Upper lobe of right lung (tissue), 1 donor: ENCODE measurements around the gene MYH10. TPM values are rescaled to one million over a fixed set of nuclear protein-coding genes. Genes with fewer than 3 reads are reported as not detected.

Experiments used
- ATAC-seq: fragments of 200-7000 bp; cut with Tn5 transposase; one replicate; pipeline ENCODE4 v1.9.1; 2020; ENCODE audit warnings: mild to moderate bottlenecking, moderate library complexity
- DNase-seq: peaks from one replicate; pipeline ENCODE4 v3.0.0-alpha.2; 2020
- H3K27ac ChIP-seq: fragments of 200-600 bp; one replicate; pipeline ENCODE4 v1.8.0; 2022
- H3K27me3 ChIP-seq: fragments of 200-600 bp; one replicate; pipeline ENCODE4 v1.8.0; 2022; ENCODE audit warnings: mild to moderate bottlenecking
- H3K36me3 ChIP-seq: fragments of 200-600 bp; one replicate; pipeline ENCODE4 v1.8.0; 2022
- H3K4me1 ChIP-seq: fragments of 200-600 bp; one replicate; pipeline ENCODE4 v1.8.0; 2022
- H3K4me3 ChIP-seq: fragments of 200-600 bp; one replicate; pipeline ENCODE4 v1.8.0; 2022; ENCODE audit warnings: mild to moderate bottlenecking
- H3K9me3 ChIP-seq: fragments of 200-600 bp; one replicate; pipeline ENCODE4 v1.8.0; 2022
- intact Hi-C: fragments of 100-400 bp; cut with DNase I; formaldehyde crosslinking; loops from one replicate; pipeline ENCODE4 v1.11.0; 2022
- total RNA-seq: library from RNA; stranded (reverse); fragmentation: NEBNext Ultra II Directional; extraction: Animal tissue kit (Norgen Biotek cat#: 25700); gene quantifications from one replicate; pipeline ENCODE4 v1.2.1, GENCODE V29; 2021
- TF ChIP-seq, protein P1 (sequence below): fragments of 200-600 bp; IDR thresholded peaks from one replicate; pipeline ENCODE4 v1.8.0; 2022; ENCODE audit warnings: antibody characterized with exemption
- donor health status: DM: no; HTN: yes; CAD: no; lungs with severe emphysema.

MYH10 gene
- total RNA-seq, 1 donor from 2014 or later: 205 TPM

DNA sequence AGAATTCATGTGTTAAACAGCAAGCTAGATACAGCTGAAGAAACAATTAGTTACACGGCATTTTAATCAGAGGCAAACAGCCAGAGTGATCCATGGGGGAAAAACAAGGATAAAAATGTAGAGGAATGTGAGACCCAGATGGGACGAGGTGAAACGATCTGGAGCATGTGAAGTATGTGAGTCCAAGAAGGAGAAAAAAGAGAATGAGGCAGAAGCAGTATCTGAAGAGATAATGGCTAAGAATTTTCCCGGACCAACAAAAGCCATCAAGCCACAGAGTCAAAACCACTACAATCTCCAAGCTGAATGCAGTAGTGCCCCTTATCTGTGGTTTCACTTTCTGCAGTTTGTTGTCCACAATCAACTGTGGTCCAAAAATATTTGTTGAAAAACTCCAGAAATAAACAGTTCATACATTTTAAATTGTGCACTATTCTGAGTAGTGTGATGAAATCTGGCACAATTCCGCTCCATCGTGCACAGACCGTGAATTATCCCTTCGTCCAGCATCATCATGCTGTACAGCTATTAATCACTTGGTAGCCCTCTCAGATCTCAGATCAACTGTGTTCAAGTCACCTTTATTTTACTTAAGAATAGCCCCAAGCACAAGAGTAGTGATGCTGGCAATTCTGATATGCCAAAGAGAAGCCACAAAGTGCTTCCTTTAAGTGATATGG is 18.8 kb downstream of the MYH10 start:
- no peak for ATAC-seq

DNA sequence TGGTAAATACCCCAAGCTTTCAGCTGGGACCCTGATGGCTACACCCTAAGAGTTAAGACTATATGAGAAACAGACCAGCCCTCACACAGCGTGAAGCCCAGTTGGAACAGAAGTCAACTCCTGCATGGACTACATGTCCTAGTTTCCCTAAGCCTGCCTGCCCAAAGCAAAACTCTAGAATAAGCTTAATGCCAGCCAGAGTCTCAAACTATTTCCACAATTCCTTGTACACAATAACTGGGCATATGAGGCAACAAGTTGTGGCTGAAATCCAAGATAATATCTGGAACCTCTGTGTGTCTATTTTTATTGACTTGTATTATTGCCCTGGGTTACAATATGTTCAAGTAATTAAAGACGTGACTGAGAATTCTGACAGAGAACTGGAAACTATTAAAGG is 19.4 kb downstream of the MYH10 start:
- intact Hi-C loops: no loop called here
- TF ChIP-seq, protein P1, sequence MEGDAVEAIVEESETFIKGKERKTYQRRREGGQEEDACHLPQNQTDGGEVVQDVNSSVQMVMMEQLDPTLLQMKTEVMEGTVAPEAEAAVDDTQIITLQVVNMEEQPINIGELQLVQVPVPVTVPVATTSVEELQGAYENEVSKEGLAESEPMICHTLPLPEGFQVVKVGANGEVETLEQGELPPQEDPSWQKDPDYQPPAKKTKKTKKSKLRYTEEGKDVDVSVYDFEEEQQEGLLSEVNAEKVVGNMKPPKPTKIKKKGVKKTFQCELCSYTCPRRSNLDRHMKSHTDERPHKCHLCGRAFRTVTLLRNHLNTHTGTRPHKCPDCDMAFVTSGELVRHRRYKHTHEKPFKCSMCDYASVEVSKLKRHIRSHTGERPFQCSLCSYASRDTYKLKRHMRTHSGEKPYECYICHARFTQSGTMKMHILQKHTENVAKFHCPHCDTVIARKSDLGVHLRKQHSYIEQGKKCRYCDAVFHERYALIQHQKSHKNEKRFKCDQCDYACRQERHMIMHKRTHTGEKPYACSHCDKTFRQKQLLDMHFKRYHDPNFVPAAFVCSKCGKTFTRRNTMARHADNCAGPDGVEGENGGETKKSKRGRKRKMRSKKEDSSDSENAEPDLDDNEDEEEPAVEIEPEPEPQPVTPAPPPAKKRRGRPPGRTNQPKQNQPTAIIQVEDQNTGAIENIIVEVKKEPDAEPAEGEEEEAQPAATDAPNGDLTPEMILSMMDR: no peak
- Histone ChIP-seq H3K4me3 (no peak overlapping the region), H3K27ac (peak overlapping the region; percentile 61), H3K27me3 (no peaks in the 10 kb centered on the region), H3K36me3 (no peaks in the 10 kb centered on the region), H3K9me3 (no peaks in the 10 kb centered on the region), H3K4me1 (peaks cover 17% of the 10 kb centered on the region)
- ATAC-seq (no peak), DNase-seq (no peak)

More for the DNA sequence above, 18.8 kb downstream of the MYH10 start:
- intact Hi-C loops: no loop called here
- Histone ChIP-seq H3K27ac (peak overlapping the region; percentile 61), H3K4me3 (no peak overlapping the region), H3K27me3 (no peaks in the 10 kb centered on the region), H3K4me1 (peaks cover 11% of the 10 kb centered on the region), H3K9me3 (no peaks in the 10 kb centered on the region), H3K36me3 (no peaks in the 10 kb centered on the region)
- TF ChIP-seq, protein P1: no peak
- no peak for DNase-seq

DNA sequence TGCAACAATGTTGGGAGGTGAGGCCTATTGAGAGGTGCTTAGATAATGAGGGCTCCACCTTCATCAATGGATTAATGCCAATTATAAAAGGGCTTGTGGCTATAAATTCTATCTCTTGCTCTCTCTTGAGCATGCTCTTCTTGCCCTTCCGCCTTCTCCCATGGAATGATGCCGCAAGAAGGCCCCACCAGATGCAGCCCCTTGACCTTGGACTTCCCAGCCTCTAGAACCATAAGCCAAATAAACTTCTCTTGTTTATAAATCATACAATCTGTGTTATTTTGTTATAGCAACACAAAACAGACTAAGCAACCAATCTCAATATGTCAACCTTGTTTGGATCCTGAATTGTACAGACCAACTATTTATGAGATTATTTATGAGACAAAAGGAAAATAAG is 20.0 kb downstream of the MYH10 start:
- intact Hi-C loops: no loop called here
- Histone ChIP-seq H3K27ac (peak overlapping the region; percentile 56), H3K9me3 (no peaks in the 10 kb centered on the region), H3K36me3 (no peaks in the 10 kb centered on the region), H3K27me3 (no peaks in the 10 kb centered on the region), H3K4me3 (no peak overlapping the region), H3K4me1 (peaks cover 21% of the 10 kb centered on the region)
- TF ChIP-seq, protein P1: no peak
- no peak for DNase-seq
- no peak for ATAC-seq

DNA sequence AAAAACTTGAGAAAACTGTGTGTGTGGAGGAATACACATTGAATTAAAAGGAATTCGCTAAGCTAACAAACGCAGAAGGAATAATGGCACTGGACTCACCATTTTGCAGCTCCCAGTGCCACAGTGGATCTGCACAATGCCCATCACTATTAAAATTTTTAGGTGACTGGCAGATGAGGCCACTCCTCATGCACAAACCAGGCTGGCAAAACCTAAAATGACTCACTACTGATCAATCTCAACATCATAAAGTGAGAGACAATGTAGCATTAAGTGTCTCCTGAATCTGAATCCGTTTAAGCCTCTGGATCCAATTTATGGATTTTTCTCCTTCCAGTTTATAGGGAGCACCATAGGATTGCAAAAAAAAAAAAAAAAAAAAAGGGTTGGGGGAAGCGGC is 20.6 kb downstream of the MYH10 start:
- TF ChIP-seq, protein P1: no peak
- Histone ChIP-seq H3K27me3 (peaks cover 4% of the 10 kb centered on the region), H3K4me1 (peaks cover 24% of the 10 kb centered on the region), H3K4me3 (no peak overlapping the region), H3K9me3 (no peaks in the 10 kb centered on the region), H3K36me3 (no peaks in the 10 kb centered on the region), H3K27ac (peak overlapping the region; percentile 1)
- DNase-seq (no peak), ATAC-seq (no peak)
- intact Hi-C loops: no loop called here

DNA sequence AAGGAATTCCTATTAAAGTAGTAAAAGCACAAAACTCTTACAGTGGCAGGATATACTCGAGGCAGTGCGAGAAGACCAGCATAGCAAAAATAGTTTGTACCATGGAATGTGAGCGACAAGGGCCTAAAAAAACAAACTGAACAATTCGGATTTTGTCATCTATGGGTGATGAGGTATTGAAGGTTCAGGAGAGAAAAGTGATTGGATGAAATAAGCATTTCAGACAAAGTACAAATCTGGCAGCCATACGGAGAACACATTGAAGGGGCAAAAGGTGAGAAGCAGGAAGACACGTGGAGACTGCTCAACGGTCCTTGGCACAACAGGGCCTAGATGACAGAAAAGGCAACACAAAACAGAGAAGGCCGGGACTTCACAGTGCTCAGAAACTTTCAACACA is 22.5 kb downstream of the MYH10 start:
- TF ChIP-seq, protein P1: no peak
- Histone ChIP-seq H3K27me3 (peaks cover 5% of the 10 kb centered on the region), H3K4me3 (no peak overlapping the region), H3K4me1 (peaks cover 24% of the 10 kb centered on the region), H3K36me3 (no peaks in the 10 kb centered on the region), H3K27ac (peak overlapping the region; percentile 38), H3K9me3 (no peaks in the 10 kb centered on the region)
- intact Hi-C loops: no loop called here
- no peak for ATAC-seq
- no peak for DNase-seq

DNA sequence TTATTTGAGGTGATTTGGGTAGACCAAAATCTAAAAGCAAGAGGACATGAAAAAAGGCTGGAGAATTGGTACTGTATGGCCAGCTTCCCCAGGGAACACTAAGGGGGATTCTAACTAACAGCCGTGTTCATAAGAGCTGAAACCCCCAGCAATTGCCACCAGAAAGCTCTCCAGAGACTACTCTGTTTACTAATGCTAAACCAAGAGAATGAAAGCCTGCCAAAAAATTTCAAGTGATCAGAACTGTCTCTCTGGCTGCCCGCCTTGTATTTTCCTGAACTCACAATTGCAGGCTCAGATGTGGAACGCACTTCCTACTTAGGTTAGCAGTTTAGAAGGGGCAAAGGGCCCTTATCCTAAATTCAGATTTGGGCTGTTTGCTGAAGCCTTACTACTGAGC is 24.1 kb downstream of the MYH10 start:
- Histone ChIP-seq H3K27me3 (peaks cover 5% of the 10 kb centered on the region), H3K4me1 (peaks cover 17% of the 10 kb centered on the region), H3K27ac (no peak overlapping the region), H3K9me3 (no peaks in the 10 kb centered on the region), H3K36me3 (no peaks in the 10 kb centered on the region), H3K4me3 (no peak overlapping the region)
- intact Hi-C loops: no loop called here
- ATAC-seq (no peak), DNase-seq (no peak)
- TF ChIP-seq, protein P1: no peak
